ENCODE results near the gene ACAP3.

DNA sequence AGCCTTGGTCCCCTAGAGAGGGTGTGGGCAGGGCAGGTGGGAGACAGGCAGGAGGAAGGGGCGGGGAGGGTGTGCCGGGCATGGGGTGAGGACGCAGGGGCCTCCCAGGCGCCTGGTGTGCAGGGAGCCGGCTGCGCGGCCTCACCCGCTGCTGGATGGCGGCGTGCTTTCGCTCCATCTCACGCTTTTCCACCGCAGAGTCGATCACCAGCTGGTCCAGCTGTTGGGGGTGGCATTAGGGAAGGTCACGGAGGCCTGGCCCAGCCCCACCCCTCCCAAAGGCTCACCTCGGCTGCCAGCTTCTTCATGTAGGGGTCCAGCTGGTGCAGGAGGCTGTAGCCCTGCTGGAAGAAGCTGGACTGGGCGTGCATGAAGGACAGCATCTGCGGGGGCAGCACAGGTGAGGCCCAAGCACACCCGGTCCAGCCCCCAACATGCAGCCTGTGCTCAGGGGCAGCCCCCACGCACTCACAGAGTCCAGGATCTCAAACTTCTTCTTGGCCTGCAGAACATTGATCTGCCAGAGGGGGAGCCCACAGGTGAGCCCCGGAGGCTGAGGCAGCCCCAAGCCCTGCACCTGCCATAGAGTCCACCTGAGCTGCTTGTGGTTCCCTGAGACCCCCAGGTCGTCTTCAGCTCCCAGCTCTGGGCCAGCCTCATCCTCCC is 7.9 kb downstream of the ACAP3 start:
- TF ChIP-seq, protein P1, sequence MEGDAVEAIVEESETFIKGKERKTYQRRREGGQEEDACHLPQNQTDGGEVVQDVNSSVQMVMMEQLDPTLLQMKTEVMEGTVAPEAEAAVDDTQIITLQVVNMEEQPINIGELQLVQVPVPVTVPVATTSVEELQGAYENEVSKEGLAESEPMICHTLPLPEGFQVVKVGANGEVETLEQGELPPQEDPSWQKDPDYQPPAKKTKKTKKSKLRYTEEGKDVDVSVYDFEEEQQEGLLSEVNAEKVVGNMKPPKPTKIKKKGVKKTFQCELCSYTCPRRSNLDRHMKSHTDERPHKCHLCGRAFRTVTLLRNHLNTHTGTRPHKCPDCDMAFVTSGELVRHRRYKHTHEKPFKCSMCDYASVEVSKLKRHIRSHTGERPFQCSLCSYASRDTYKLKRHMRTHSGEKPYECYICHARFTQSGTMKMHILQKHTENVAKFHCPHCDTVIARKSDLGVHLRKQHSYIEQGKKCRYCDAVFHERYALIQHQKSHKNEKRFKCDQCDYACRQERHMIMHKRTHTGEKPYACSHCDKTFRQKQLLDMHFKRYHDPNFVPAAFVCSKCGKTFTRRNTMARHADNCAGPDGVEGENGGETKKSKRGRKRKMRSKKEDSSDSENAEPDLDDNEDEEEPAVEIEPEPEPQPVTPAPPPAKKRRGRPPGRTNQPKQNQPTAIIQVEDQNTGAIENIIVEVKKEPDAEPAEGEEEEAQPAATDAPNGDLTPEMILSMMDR (IDR thresholded peaks at IDR 0.05; ENCODE audit: low read depth, low read length, missing input control), result peak; percentile 24
- TF ChIP-seq, protein P2, sequence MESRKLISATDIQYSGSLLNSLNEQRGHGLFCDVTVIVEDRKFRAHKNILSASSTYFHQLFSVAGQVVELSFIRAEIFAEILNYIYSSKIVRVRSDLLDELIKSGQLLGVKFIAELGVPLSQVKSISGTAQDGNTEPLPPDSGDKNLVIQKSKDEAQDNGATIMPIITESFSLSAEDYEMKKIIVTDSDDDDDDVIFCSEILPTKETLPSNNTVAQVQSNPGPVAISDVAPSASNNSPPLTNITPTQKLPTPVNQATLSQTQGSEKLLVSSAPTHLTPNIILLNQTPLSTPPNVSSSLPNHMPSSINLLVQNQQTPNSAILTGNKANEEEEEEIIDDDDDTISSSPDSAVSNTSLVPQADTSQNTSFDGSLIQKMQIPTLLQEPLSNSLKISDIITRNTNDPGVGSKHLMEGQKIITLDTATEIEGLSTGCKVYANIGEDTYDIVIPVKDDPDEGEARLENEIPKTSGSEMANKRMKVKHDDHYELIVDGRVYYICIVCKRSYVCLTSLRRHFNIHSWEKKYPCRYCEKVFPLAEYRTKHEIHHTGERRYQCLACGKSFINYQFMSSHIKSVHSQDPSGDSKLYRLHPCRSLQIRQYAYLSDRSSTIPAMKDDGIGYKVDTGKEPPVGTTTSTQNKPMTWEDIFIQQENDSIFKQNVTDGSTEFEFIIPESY (IDR thresholded peaks at IDR 0.05), result no peak
- no peak for TF ChIP-seq EGR1 (IDR thresholded peaks at IDR 0.05; ENCODE audit: low read depth in 2 of 2)
- no peak for TF ChIP-seq RAD21 (IDR thresholded peaks at IDR 0.05)
- TF ChIP-seq, protein P3, sequence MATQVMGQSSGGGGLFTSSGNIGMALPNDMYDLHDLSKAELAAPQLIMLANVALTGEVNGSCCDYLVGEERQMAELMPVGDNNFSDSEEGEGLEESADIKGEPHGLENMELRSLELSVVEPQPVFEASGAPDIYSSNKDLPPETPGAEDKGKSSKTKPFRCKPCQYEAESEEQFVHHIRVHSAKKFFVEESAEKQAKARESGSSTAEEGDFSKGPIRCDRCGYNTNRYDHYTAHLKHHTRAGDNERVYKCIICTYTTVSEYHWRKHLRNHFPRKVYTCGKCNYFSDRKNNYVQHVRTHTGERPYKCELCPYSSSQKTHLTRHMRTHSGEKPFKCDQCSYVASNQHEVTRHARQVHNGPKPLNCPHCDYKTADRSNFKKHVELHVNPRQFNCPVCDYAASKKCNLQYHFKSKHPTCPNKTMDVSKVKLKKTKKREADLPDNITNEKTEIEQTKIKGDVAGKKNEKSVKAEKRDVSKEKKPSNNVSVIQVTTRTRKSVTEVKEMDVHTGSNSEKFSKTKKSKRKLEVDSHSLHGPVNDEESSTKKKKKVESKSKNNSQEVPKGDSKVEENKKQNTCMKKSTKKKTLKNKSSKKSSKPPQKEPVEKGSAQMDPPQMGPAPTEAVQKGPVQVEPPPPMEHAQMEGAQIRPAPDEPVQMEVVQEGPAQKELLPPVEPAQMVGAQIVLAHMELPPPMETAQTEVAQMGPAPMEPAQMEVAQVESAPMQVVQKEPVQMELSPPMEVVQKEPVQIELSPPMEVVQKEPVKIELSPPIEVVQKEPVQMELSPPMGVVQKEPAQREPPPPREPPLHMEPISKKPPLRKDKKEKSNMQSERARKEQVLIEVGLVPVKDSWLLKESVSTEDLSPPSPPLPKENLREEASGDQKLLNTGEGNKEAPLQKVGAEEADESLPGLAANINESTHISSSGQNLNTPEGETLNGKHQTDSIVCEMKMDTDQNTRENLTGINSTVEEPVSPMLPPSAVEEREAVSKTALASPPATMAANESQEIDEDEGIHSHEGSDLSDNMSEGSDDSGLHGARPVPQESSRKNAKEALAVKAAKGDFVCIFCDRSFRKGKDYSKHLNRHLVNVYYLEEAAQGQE (IDR thresholded peaks at IDR 0.05), result no peak
- no peak for TF ChIP-seq HNF4G (IDR thresholded peaks at IDR 0.05)
- TF ChIP-seq, protein P4, sequence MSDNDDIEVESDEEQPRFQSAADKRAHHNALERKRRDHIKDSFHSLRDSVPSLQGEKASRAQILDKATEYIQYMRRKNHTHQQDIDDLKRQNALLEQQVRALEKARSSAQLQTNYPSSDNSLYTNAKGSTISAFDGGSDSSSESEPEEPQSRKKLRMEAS (IDR thresholded peaks at IDR 0.05), result no peak
- TF ChIP-seq JUND (IDR thresholded peaks at IDR 0.05), result no peak
- TF ChIP-seq SP1 (IDR thresholded peaks at IDR 0.05), result no peak
- no peak for TF ChIP-seq GABPA (IDR thresholded peaks at IDR 0.05 in 1 of 2, conservative IDR thresholded peaks at IDR 0.05 in 1 of 2)
- no peak for TF ChIP-seq TAF1 (conservative IDR thresholded peaks at IDR 0.05)
- TF ChIP-seq YY1 (IDR thresholded peaks at IDR 0.05), result no peak
- TF ChIP-seq, protein P5, sequence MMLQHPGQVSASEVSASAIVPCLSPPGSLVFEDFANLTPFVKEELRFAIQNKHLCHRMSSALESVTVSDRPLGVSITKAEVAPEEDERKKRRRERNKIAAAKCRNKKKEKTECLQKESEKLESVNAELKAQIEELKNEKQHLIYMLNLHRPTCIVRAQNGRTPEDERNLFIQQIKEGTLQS (IDR thresholded peaks at IDR 0.05), result no peak
- no peak for TF ChIP-seq RXRA (IDR thresholded peaks at IDR 0.05)

All from liver (tissue), 3 donors.